MM.1S (cell line): ENCODE data around the gene AMPH.

ENCODE experiments used
- CTCF ChIP-seq: fragments of 300-600 bp; sonication (generic); IDR thresholded peaks from 2 replicates; pipeline ENCODE4 v1.5.1; 2016; ENCODE audit warnings: antibody characterized with exemption, low read length, mixed read lengths
- EZH2 ChIP-seq: fragments of 300-600 bp; sonication (generic); optimal IDR thresholded peaks from 2 replicates; pipeline ENCODE3; 2017; ENCODE audit warnings: low read depth, mild to moderate bottlenecking, antibody characterized with exemption, low read length, mixed read lengths

GRCh38 chr7:38563741-38564140 lies 67.4 kb downstream of the AMPH start:
- TF ChIP-seq CTCF (no peak), EZH2 (no peak)
